IPS-18c (cell line): ENCODE measurements around the gene NBR1.
"Not testable (repeated sequence)": the region's sequence is repeated elsewhere in the genome, so short reads cannot be mapped to it uniquely, and the experiment has no call there.

Source experiments
- H3K4me3 ChIP-seq: 2 replicates; pipeline ENCODE4 v1.7.0; 2013; ENCODE audit warnings: low read depth, mild to moderate bottlenecking, low read length, moderate library complexity; ENCODE audit not compliant: insufficient read depth
- H3K9me3 ChIP-seq: one replicate; pipeline ENCODE4 v1.6.1; 2013; ENCODE audit warnings: mild to moderate bottlenecking, low read length, moderate library complexity; ENCODE audit not compliant: control insufficient read depth, insufficient read depth

NBR1 gene

GRCh38 chr17:43143201-43143600 is 27.8 kb upstream of the NBR1 start:
- H3K9me3 ChIP-seq, result no peaks in the 10 kb centered on the region
- no peak overlapping the region for H3K4me3 ChIP-seq

GRCh38 chr17:43146649-43147048 is 24.4 kb upstream of the NBR1 start:
- no peak overlapping the region for H3K4me3 ChIP-seq
- no peaks in the 10 kb centered on the region for H3K9me3 ChIP-seq

- Histone ChIP-seq H3K9me3 (no peaks in the 10 kb centered on the region), H3K4me3 (no peak overlapping the region)
These were observed 19.0 kb upstream of the NBR1 start for GRCh38 chr17:43151880-43152456.

- not testable (repeated sequence) for H3K9me3 ChIP-seq
These were observed 17.7 kb upstream of the NBR1 start for GRCh38 chr17:43153197-43153835.

GRCh38 chr17:43155666-43156065 is 15.3 kb upstream of the NBR1 start:
- no peak overlapping the region for H3K4me3 ChIP-seq
- no peaks in the 10 kb centered on the region for H3K9me3 ChIP-seq

More at GRCh38 chr17:43153197-43153835, 17.7 kb upstream of the NBR1 start:
- H3K4me3 ChIP-seq, result not testable (repeated sequence)

GRCh38 chr17:43159232-43159631 is 11.8 kb upstream of the NBR1 start:
- not testable (repeated sequence) for H3K9me3 ChIP-seq, H3K4me3 ChIP-seq

- H3K4me3 ChIP-seq, H3K9me3 ChIP-seq: not testable (repeated sequence)
These were observed 11.1 kb upstream of the NBR1 start for GRCh38 chr17:43159957-43160356.

- not testable (repeated sequence) for H3K9me3 ChIP-seq, H3K4me3 ChIP-seq
These were observed 5.0 kb upstream of the NBR1 start for GRCh38 chr17:43165971-43166370.

GRCh38 chr17:43169561-43170139 is 1.4 kb upstream of the NBR1 start:
- H3K4me3 ChIP-seq, result peak overlapping the region; percentile 97
- H3K9me3 ChIP-seq, result no peaks in the 10 kb centered on the region

- peak overlapping the region; percentile 97 for H3K4me3 ChIP-seq
- no peaks in the 10 kb centered on the region for H3K9me3 ChIP-seq
These were observed 761 bp upstream of the NBR1 start for GRCh38 chr17:43170140-43170765.

- no peaks in the 10 kb centered on the region for H3K9me3 ChIP-seq
- H3K4me3 ChIP-seq, result peak overlapping the region; percentile 97
These were observed 823 bp downstream of the NBR1 start for GRCh38 chr17:43171586-43172487.

- no peaks in the 10 kb centered on the region for H3K9me3 ChIP-seq
These were observed 4.5 kb downstream of the NBR1 start for GRCh38 chr17:43175213-43176118.

GRCh38 chr17:43176119-43176570 is 5.1 kb downstream of the NBR1 start:
- H3K4me3 ChIP-seq, result no peak overlapping the region
- H3K9me3 ChIP-seq, result no peaks in the 10 kb centered on the region

More at GRCh38 chr17:43175213-43176118, 4.5 kb downstream of the NBR1 start:
- no peak overlapping the region for H3K4me3 ChIP-seq

GRCh38 chr17:43183921-43184320 is 12.9 kb downstream of the NBR1 start:
- no peaks in the 10 kb centered on the region for H3K9me3 ChIP-seq
- no peak overlapping the region for H3K4me3 ChIP-seq

GRCh38 chr17:43186656-43187055 is 15.6 kb downstream of the NBR1 start:
- not testable (repeated sequence) for H3K9me3 ChIP-seq, H3K4me3 ChIP-seq

GRCh38 chr17:43193251-43193650 is 22.2 kb downstream of the NBR1 start:
- Histone ChIP-seq H3K9me3 (no peaks in the 10 kb centered on the region), H3K4me3 (no peak overlapping the region)
